ENCODE measurements around the gene PDZD2.

DNA sequence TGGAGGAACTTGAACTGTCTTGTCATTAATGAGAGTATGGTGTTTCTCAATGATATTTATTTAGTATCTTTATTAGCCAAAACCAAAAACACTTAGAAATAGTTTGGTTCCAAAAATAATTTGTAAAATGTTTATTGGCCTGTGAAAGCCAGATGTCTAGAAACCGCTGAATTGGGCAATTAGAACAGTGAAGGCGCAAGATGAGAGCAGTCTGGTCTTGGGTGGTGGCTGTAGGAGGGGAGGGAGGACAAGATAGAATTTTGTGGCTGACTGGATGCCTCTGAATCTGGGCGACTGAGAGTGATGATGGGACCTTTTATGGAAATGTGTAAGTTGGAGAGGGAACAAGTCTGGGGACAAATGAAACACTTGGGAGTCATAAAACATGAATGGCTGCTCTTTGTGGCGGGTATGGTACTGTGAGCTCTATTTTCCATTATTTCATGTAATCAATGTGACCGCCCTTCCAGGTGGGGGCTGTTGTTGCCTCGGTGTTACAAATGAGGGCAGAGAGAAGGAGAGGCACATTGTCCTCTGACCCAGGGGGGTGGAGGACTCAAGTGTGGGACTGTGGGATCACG lies 35.5 kb downstream of the PDZD2 start:
- TF ChIP-seq, protein P1, sequence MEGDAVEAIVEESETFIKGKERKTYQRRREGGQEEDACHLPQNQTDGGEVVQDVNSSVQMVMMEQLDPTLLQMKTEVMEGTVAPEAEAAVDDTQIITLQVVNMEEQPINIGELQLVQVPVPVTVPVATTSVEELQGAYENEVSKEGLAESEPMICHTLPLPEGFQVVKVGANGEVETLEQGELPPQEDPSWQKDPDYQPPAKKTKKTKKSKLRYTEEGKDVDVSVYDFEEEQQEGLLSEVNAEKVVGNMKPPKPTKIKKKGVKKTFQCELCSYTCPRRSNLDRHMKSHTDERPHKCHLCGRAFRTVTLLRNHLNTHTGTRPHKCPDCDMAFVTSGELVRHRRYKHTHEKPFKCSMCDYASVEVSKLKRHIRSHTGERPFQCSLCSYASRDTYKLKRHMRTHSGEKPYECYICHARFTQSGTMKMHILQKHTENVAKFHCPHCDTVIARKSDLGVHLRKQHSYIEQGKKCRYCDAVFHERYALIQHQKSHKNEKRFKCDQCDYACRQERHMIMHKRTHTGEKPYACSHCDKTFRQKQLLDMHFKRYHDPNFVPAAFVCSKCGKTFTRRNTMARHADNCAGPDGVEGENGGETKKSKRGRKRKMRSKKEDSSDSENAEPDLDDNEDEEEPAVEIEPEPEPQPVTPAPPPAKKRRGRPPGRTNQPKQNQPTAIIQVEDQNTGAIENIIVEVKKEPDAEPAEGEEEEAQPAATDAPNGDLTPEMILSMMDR (IDR thresholded peaks at IDR 0.05): no peak
- no peak for TF ChIP-seq POLR2A (IDR thresholded peaks at IDR 0.05)
- TF ChIP-seq EP300 (IDR thresholded peaks at IDR 0.05): no peak
